Esophagus muscularis mucosa (tissue), 3 donors: ENCODE measurements around the gene PAX1.

Experiments used
- CTCF ChIP-seq, 3 experiments: fragments of 200-600 bp in 2 of 3; fragments of 450-650 bp in 1 of 3; sonication (generic) in 2 of 3; IDR thresholded peaks; one replicate each; pipeline ENCODE4 v1.5.1; 2017 to 2019; ENCODE audit warnings: antibody characterized with exemption in 3 of 3, mild to moderate bottlenecking in 2 of 3, moderate library complexity in 1 of 3
- POLR2AphosphoS5 ChIP-seq, 2 donors: sonication (generic); formaldehyde crosslinking; IDR thresholded peaks; one replicate each; pipeline ENCODE4 v1.6.1; 2017; ENCODE audit warnings: antibody characterized with exemption in 2 of 2

- TF ChIP-seq POLR2AphosphoS5 (IDR thresholded peaks at IDR 0.05) (no peak), CTCF (IDR thresholded peaks at IDR 0.05) (no peak)
Observed at GRCh38 chr20:21682521-21682954, 22.9 kb upstream of the PAX1 start.
